ENCODE measurements around the gene SPATA19.

DNA sequence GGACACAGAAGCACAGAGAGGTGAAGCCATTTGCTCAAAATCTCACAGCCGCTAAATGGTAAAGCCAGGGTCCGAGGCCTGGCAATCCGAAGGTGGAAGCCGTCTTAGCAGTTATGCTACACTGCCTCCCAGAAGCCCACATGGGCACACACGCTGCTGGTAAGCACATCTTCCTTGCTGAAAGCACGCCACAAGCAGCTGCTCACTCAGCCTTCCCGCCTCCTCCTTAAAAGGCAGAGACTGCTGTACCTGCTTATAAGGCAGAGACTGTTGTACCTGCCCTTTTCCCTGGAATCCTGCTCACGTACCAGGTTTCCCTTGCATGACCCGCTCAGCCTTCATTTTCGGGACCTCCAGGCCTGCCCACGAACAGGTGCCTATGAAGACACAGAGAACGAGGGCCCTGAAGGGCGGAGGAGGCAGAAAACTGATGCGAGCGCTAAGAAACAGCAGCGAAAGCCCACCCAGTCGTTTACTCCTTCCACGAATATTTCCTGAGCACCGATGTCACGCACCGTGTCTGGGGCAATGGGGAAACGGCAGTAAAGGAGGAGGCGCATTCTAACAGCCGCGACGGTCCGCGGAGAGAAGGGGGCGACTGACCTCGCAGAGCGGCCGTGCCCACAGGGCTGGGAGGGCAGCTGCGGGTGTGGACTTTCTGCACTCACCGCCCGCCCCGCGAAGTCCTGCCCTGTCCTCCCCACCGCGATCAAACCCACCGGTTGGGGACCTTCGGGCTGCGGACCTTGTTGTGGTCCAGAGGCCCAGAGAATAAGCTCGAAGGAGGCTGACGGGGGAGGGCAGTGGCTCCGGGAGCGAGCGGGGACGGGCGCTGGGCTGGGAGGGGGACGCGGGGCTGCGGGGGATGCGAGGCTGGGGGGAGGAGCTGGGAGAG lies 13.0 kb downstream of the SPATA19 start:
- no peak for TF ChIP-seq POLR2A (IDR thresholded peaks at IDR 0.05)
- TF ChIP-seq, protein P1, sequence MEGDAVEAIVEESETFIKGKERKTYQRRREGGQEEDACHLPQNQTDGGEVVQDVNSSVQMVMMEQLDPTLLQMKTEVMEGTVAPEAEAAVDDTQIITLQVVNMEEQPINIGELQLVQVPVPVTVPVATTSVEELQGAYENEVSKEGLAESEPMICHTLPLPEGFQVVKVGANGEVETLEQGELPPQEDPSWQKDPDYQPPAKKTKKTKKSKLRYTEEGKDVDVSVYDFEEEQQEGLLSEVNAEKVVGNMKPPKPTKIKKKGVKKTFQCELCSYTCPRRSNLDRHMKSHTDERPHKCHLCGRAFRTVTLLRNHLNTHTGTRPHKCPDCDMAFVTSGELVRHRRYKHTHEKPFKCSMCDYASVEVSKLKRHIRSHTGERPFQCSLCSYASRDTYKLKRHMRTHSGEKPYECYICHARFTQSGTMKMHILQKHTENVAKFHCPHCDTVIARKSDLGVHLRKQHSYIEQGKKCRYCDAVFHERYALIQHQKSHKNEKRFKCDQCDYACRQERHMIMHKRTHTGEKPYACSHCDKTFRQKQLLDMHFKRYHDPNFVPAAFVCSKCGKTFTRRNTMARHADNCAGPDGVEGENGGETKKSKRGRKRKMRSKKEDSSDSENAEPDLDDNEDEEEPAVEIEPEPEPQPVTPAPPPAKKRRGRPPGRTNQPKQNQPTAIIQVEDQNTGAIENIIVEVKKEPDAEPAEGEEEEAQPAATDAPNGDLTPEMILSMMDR (IDR thresholded peaks at IDR 0.05): no peak
